DMS 273 (cell line): ENCODE data around the gene AKNA.

ENCODE experiments used
- DNase-seq: peaks from one replicate; lab custom pipeline; 2025; ENCODE audit not compliant: unreplicated experiment; lab: John Stamatoyannopoulos, UW

The AKNA gene

GRCh38 chr9:114363424-114363823, 24.4 kb downstream of the AKNA start:
- DNase-seq, result no peak

- no peak for DNase-seq
Measured at GRCh38 chr9:114362394-114362793, 25.4 kb downstream of the AKNA start.

GRCh38 chr9:114361542-114361941, 26.2 kb downstream of the AKNA start:
- DNase-seq, result no peak

GRCh38 chr9:114359801-114360200, 28.0 kb downstream of the AKNA start:
- no peak for DNase-seq

GRCh38 chr9:114357911-114358328, 29.9 kb downstream of the AKNA start:
- DNase-seq, result no peak

- DNase-seq, result no peak
Measured at GRCh38 chr9:114357360-114357759, 30.4 kb downstream of the AKNA start.

GRCh38 chr9:114356792-114357191, 31.0 kb downstream of the AKNA start:
- no peak for DNase-seq

GRCh38 chr9:114355821-114356220, 32.0 kb downstream of the AKNA start:
- DNase-seq, result no peak

- no peak for DNase-seq
Measured at GRCh38 chr9:114351932-114352331, 35.9 kb downstream of the AKNA start.

GRCh38 chr9:114350636-114351401, 37.0 kb downstream of the AKNA start:
- no peak for DNase-seq

- DNase-seq, result no peak
Measured at GRCh38 chr9:114349713-114350480, 37.9 kb downstream of the AKNA start.

- peak; percentile 72 for DNase-seq
Measured at GRCh38 chr9:114348906-114349482, 38.8 kb downstream of the AKNA start.

GRCh38 chr9:114348261-114348905, 39.4 kb downstream of the AKNA start:
- DNase-seq, result no peak

- peak; percentile 60 for DNase-seq
Measured at GRCh38 chr9:114347675-114348074, 40.1 kb downstream of the AKNA start.

- DNase-seq, result peak; percentile 25
Measured at GRCh38 chr9:114346146-114346545, 41.6 kb downstream of the AKNA start.

- no peak for DNase-seq
Measured at GRCh38 chr9:114345493-114346065, 42.2 kb downstream of the AKNA start.

- DNase-seq, result no peak
Measured at GRCh38 chr9:114344692-114345091, 43.1 kb downstream of the AKNA start.

- DNase-seq, result no peak
Measured at GRCh38 chr9:114344188-114344566, 43.6 kb downstream of the AKNA start.

GRCh38 chr9:114343471-114344187, 44.2 kb downstream of the AKNA start:
- DNase-seq, result no peak

GRCh38 chr9:114342755-114343440, 44.9 kb downstream of the AKNA start:
- no peak for DNase-seq
